Measurements from ENCODE around the gene SORT1.

GRCh38 chr1:109327285-109327684 is 70.4 kb downstream of the SORT1 start:
- TF ChIP-seq REST (IDR thresholded peaks at IDR 0.05) (no peak), TAF1 (conservative IDR thresholded peaks at IDR 0.05) (no peak), CTCF (IDR thresholded peaks at IDR 0.05; ENCODE audit: low read depth, low read length, missing input control) (no peak)

Data from liver (tissue), 3 donors.